SK-N-SH treated with all-trans-retinoic acid at 6 μM for 48 hours (cell line): ENCODE results near the gene PRKAG2.

Experiments used
- ARNTL ChIP-seq: fragments of 450-650 bp; formaldehyde crosslinking; IDR thresholded peaks from 2 replicates; pipeline ENCODE4 v1.5.0; 2020; ENCODE audit warnings: low read depth, mild to moderate bottlenecking, moderate library complexity, borderline replicate concordance
- BACH2 ChIP-seq: fragments of 250-450 bp; sonication (Bioruptor Pico); IDR thresholded peaks from 2 replicates; pipeline ENCODE4 v1.9.0; 2021; ENCODE audit warnings: mild to moderate bottlenecking, borderline replicate concordance
- CSDC2 ChIP-seq: fragments of 250-450 bp; sonication (Bioruptor Pico); IDR thresholded peaks from 2 replicates; pipeline ENCODE4 v1.5.0; 2020; ENCODE audit warnings: mild to moderate bottlenecking, moderate library complexity
- CSRNP3 ChIP-seq: fragments of 250-450 bp; sonication (Bioruptor Pico); IDR thresholded peaks from 2 replicates; pipeline ENCODE4 v1.5.1; 2021; ENCODE audit warnings: mild to moderate bottlenecking, moderate library complexity
- PATZ1 ChIP-seq: fragments of 250-450 bp; sonication (Bioruptor Pico); IDR thresholded peaks from 2 replicates; pipeline ENCODE4 v1.8.0; 2020; ENCODE audit warnings: mild to moderate bottlenecking, moderate library complexity, borderline replicate concordance
- ZFP30 ChIP-seq: fragments of 450-650 bp; formaldehyde crosslinking; IDR thresholded peaks from 2 replicates; pipeline ENCODE4 v1.5.0; 2022; ENCODE audit warnings: mild to moderate bottlenecking, moderate library complexity

GRCh38 chr7:151871189-151871735 lies 5.7 kb downstream of the PRKAG2 start:
- no peak for TF ChIP-seq ARNTL
- TF ChIP-seq BACH2 = no peak
- no peak for TF ChIP-seq CSRNP3 (CRISPR knock-in tag)
- TF ChIP-seq ZFP30 = no peak
- TF ChIP-seq CSDC2 (CRISPR knock-in tag) = no peak
- no peak for TF ChIP-seq PATZ1 (CRISPR knock-in tag)
